ENCODE measurements around the gene CLGN. TPM values are rescaled to one million over a fixed set of nuclear protein-coding genes. Genes with fewer than 3 reads are reported as not detected.

The CLGN gene
- total RNA-seq, 1 donor from 2014 or later, result 0.59 TPM

DNA sequence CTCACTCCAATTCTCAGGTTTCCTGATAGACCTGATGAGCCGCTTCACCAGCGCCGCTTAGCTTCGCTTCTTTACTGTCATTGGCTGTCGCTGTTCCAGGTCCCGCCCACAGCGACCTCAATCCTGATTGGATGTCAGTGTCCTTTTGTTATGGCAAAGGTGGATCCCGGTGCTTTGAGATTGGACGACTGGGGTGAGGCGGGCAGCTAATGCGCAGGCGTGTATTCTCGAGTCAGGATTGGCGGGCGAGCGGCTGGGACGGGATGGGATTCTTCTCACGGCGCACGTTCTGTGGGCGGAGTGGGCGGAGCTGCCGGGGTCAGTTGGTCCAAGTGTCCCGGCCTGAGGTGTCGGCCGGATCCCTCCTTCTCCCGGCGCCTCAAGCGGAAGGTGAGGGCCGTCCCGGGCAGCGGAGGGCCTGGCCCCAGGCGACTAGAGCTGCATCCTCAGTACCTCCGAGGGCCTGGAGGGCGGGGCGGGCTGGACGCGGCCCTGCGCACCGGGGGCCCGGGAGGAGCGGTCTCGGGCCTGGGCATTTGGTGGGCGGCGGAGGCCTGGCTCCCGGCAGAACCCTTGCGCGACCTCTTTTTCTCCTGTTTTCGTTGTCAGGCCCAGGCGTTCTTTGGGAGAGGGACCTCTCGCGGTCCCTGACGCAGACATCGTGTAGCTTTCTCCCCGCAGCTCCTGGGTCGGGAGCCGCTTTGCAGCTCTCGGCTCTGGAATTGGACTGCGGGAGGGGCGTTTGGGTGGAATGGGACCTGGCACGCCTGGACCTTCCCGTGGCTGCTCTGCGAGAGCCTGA is 53.9 kb downstream of the CLGN start, which contains the start of gene SCOC:
Gene SCOC, plus strand, starts transcription at position 319 of the 802 bp plus-strand sequence. CDS start 5,525 bp downstream, outside the sequence.
- DNase-seq, result peak; percentile 99

DNA sequence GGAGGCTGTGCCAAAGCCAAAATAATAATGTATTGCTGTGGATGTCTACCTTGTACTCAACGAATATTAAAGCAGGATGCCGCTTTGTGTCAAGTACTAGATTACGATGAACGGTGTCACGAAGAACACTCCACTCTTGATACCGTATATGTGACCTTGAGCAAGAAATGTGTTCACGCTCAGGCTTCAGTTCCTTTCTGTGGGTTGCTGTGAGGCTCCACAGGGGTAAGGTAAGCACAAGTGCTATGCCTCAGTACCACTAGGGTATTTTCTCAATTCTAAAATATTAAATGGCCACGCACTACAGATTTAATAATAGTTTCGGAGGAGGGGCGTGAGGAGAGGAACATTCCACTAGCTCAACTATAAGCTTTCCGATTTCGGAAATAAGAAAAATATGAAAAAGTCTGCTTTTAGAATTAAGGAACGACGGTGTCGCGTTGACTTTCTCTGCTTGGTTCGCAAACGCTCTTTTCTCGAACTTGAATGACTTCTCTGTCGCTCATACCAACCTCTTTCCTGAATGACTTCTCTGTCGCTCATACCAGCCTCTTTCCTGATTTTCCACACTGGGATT is 54.6 kb downstream of the CLGN start:
- peak; percentile 36 for DNase-seq

DNA sequence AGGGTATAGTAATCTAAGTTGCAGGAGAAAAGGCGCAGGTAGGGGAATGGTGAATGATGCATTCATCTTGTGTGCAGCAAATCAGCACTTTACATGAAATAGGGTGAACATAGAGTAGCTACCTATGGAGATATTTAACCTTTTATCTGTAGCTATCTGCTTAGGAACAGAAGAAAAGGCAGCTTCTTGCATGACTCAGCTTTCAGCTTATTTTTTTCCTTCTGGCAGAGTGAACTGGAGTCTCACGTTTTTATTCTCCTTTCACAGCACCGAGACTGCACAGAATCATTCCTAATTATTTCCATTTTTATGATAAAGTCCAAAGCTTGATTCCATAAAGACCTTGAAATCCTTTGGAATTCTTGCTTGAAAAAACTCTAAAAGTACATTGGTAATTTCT is 58.8 kb downstream of the CLGN start:
- DNase-seq, result no peak

DNA sequence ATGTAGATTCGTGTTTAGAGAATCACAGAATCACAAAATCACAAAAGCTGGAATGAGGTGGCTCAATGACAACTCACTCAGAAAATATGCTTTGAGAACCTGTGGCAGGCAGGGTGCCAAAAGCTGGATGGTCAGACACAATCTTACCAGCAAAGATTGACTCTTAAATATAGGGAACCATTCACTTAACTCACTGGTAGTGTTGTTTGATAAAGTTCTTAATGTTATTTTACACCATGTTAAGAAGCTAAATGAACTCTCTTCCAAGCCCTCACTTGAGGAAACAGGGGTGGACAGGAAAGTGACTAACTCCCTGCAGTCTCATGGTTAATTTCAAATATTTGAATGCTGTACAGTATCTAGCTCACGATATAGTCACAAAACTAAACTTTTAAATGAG is 59.7 kb downstream of the CLGN start:
- no peak for DNase-seq

DNA sequence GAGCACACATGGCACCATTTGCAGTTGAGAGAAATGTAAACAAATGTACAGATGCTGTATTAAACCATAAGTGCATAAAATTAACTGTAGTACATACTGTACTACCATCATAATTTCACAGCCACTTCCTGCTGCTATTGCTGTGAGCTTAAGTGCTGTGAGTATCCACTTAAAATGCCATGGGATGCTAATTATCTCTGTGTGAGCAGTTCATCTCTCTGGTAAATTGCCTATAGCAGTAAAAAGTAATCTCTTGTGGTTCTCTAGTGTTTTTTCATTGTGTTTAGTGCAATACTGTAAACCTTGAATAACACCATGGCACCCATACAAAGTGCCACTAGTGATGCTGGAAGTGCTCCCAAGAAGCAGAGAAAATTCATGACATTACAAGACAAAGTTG is 63.9 kb downstream of the CLGN start:
- DNase-seq, result no peak

DNA sequence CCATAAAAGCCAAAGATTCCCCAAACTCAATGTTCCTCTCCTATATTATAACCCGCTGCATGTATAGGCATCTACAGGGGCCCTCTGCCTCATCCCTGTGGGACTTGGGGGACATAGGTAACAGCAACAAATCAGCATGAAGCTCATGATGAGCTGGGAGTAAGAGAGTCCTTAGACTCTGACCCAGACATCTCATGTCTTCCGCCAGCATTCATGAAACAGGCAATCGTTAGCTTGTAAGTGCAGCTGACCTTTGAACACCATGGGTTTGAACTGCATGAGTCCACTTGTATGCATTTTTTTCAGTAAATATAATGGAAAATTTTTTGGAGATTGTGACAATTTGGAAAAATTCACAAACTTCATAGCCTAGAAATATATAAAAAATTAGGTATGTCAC is 64.4 kb downstream of the CLGN start:
- DNase-seq, result no peak

DNA sequence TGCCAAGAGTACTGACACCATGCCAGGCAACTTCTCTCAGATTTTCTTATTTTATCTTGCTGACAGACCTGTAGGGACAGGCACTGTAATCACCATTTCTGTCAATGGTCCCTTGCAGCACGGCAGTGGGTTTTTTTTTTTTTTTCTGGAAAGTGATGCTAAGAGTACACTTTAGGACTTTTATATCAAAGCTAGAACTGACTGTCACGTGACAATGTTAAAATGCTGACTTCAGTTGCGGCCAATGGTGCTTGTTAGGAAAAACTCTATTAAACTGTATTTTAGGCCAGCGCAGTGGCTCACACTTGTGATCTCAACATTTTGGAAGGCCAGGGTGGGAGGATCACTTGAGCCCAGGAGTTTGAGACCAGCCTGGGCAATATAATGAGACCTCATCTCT is 66.3 kb downstream of the CLGN start:
- no peak for DNase-seq

DNA sequence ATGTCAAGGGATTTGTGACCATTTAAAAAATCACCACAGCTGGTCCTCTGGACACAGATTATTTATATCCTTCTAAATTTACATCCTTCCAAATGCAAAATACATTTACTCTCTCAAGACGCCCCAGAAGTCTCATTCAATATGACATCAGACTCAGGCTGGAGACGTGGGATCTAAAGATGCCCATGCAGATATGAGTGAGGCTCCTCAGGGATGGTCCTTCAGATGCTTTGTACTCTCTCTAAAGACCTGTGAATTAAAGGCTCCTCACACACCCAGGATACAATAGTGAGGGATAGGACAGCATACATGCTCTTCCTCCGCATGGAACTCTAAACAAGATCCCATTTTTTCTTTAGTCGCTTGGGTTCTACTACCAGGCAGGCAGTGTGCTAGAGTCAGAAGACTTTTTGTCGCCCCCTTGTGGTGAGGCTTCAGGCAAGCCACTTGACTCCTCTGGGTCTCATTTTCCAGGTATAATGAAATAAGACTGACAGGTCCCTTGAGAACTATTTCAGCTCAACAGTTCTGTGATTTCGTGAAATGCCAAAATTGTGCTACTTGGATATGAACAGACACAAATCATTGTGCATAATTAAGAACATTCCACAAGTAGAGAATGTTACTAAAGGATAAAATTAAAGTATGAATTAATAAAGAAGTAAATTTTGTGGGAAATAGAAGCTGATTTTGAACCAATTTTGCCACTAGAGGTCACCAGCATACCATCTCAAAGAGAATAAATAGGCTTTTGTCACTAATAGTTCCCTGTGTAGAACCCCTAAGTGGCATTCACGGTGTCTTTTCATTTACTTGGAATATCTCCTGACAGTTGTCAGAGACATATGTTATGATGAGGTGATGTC is 67.7 kb downstream of the CLGN start:
- DNase-seq, result peak; percentile 34

DNA sequence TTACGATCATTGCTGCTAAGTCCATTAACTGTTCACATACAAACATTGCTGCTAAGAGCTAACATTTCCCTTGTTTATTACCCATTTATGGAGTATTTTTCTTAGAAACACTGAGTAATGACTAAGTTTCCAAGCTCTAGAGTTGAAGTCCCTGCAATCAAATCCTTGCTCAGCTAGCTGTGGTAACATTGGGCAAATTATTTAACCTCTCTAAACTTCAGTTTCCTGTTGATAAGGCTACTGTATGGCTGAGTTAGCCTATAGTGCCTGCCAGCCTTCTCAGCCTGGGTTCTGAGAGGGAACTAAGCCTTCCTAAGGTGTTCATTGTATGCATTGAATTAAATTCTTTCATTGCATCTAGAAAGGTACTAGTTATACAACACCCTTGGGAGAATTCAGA is 69.2 kb downstream of the CLGN start:
- DNase-seq, result no peak

DNA sequence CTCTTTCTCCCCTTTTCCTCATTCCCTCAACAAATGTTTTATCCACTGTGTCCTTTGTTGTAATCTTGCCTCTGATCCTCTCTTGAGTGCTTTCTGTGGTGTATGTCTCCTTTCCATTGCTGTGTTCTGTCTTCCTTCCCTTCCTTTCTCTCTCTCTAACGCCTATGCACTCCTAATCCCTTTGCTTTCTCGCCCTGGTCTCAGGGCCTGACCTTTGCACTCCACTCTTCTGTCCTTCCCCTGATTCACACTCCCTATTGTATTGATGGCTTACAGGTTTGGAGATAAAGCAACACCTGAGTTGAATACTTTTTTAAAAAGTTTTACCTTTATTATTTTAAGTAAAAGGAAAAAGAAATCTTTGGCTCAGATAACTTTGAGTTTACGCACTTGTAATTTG is 69.6 kb downstream of the CLGN start:
- DNase-seq, result no peak

DNA sequence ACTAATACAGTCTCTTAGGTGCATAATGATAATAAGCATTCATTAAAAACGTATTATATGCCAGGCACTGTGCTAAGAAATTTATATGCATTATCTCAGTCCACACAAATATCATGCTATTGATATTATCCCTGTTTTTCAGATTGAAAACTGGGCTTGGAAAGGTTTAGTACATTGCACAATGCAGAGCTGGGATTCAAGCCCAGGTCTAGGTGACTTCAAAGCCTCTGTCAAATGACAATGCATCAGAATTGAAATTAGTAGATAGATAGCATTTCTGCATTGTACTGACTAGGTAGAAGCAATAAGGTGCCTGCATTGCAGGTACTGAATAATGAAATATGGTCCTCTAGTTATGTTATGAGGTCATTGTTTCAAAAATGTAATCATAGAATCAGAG is 72.2 kb downstream of the CLGN start:
- DNase-seq, result no peak

DNA sequence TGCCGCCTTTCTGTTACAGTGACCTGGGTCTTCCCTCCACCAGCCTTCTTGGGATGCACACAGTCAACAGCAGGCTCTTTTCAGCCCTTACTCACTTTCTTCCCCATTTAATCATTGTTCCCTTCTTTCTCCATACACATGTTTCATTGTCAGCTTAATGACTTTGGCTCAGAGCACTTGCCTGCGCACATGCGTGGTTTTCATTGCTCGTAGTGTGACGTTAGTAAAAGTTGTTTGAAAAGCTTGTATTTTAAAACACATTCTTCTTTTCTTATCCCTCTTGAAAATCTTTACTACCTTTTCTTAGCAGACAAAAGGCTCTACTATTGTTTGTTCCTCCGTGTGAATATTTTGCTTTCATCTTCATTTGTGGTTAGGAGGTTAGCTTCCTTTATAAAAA is 73.7 kb downstream of the CLGN start:
- no peak for DNase-seq

DNA sequence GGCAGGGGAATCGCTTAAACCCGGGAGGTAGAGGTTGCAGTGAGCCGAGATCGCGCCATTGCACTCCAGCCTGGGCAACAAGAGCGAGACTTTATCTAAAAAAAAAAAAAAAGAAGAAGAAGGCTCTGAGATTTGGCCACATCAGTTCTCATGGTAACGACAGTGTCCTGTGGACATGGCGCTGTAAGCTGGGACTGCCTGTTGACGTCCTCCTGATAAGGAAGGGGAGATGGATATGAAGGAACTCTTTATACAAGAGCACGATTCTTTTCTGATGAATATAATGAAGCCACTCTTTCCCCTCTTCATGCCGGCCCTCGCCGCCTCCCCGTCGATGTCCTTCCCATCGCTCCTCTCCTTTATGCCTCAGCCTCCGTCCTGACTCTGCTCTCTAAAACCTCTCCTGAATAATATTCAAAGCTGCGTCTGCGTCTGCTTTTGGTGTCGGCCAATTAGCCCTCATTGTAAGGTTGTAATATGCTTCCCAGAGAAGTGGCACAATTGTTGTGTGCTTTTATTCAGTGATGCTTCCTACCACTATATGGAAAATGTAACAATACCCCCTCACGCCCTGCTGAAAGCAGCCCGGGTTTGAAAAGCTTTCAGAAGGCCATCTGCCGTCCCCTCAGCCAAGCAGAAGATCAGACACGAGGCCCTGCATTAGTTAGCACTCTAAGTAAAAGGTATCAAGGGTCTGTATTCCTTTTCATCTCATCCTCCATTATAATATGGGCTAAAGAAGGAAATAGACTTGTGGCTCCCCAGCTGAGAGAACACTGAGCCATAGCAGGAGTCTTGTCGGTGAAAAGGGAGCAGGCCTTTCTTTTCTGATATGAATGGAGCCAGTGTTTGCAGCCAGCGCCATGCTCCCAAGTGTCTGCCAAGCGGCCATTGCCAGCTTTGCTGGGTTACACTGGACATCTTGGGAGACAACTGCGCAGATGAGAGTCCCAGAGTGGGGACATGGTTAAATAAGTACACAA is 76.1 kb downstream of the CLGN start:
- no peak for DNase-seq

DNA sequence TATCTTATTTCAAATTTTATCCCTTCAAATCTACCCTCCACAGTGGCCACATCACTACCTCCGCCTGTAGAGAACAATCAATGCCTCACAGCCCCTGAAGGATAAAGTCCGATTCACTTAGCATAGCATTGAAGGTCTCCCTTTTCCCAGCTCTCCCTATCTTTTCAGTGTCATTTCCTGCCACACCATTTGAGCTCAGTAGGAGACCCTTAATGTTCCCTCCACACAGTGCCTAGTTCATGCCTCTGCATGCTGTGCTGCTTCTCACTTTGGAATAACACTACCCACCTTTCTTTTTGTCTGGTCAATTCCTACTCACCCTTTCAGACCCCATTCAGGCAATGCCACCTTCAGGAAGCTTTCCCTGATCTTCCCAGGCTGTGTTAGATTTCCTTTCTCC is 77.6 kb downstream of the CLGN start:
- DNase-seq, result no peak

DNA sequence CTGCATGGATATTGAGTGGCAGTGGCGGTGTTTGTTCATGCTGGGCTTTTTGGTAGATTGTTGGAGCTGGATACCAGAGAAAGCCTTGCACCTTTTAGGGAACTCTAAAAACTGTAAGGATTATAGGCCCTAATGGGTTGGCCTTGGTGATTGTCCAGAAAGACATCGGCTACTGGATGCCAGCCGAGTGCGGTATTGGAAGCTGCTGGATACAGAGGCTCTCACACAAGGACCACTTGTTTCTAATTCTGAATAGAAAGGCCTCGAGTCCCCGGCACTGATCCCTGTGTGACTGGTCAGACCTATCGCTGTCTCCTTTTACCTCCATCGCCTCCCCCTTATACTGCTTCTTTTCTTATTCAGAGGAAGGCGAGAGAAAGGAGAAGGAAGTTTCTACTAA is 81.3 kb downstream of the CLGN start:
- no peak for DNase-seq

DNA sequence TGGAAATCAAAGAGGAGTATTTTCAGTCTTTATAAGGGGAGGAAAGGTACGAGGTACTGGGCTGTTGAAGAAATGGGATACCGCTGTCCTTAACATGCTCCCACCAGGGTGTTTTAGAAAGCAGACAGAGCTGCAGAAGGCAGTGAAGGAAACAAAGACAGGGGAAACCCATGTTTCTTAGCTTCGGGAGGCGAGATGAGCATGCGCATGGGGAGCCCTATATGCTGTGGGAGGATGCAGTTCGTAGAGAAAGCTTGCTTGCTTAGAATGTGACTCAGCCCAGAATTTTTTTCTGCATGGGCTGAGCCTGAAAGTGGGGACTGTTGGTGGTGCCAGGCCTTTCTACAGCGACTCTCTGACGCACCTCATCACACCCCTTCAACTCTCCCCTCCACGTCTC is 82.8 kb downstream of the CLGN start:
- DNase-seq, result no peak

DNA sequence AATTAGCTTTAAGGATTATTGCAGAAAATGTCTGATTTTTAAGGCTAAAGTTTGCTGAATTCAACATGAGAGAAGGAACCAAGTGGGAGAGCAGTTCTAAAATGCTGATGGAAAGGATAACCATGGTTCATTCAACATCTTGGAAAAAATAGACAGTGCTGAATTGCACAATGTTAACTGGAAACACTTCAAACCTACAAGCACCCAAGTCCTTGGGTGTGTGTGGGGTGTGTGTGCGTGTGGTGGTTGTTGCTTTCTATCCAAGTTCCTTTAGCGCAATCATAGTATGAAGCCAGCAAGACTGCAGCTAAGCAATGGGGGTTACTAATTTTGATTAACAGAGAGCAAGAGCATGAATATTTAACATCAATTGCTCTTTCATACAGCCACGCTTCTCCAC is 83.3 kb downstream of the CLGN start:
- DNase-seq, result no peak

DNA sequence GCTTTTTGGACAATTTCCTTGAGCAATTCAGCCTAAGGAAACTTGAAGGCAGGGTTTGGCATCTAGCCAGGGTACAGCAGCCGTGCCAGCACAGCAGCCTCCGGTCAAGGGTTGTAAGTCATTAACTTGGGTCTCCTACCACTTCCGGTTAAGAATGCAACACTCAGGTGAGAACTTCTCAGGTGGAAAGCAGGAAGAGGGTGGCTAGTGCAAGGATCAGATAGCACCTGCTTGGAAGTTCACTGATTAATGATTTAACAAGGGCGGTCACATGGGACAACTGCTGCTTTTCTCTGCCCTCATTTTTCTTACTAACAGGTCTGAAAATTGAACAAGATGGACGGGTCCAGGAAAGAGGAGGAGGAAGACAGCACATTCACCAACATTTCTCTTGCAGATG is 84.1 kb downstream of the CLGN start:
- no peak for DNase-seq

DNA sequence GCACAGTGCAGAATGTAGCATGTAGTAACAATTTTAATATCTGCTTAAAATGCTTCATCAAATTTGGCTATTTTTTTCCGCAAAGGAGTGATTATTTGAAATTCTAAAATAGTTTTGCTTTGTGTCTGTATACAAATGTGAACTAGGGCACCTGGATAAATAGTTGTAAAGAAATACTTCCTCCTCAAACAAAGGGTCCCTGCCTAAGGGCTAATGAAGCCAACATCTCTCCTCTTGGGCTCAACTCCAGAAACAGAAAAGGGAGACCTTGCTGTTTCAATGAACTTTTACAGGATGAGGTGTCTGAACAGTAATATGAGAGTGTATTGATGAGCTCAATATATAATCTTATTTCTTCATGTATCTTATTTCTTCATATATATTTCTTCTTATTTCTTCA is 84.8 kb downstream of the CLGN start:
- no peak for DNase-seq

Measured in skin of body (tissue), 2 donors.